ENCODE measurements around the gene GNG7.
"Not testable (repeated sequence)": the region's sequence is repeated elsewhere in the genome, so short reads cannot be mapped to it uniquely, and the experiment has no call there.

The GNG7 gene

GRCh38 chr19:2641332-2641698 lies 61.2 kb downstream of the GNG7 start:
- no peak for DNase-seq (ENCODE audit: low spot score)

DNA sequence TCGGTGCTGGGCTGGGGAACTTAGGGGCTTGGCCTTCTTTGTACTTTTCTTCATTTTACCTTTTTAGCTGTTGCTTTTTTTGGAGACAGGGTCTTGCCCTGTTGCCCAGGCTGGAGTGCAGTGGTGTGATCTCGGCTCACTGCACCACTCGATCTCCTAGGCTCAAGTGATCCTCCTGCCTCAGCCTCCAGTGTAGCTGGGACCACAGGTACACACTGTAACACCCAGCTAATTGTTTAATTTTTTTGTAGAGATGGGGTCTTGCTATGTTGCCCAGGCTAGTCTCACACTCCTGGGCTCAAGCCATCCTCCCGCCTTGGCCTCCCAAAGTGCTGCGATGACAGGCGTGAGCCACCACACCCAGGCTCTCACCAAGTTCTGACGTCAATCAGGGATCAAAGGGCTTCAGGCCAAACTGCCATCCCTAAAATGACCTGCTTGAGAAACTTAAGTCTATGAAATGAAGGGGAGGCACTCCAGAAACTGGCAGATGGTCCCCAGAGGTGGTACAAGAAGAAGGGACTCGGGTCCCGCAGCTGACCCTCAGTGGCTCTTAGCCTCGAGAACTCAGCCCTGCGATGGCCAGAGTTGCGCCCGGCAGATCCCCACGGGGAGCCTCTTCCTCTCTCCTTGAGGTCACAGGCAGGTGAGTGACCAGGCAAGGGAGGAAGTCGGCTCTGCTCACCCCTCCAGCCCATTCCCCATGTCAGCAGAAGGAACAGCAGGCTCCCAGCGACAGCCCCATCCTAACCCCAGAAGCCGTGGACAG lies 61.7 kb downstream of the GNG7 start:
- DNase-seq (ENCODE audit: low spot score) = no peak

- no peak for DNase-seq (ENCODE audit: low spot score)
These were observed 62.5 kb downstream of the GNG7 start for GRCh38 chr19:2639999-2640398.

- no peak for DNase-seq (ENCODE audit: low spot score)
These were observed 64.0 kb downstream of the GNG7 start for GRCh38 chr19:2638417-2638940.

- peak; percentile 32 for DNase-seq (ENCODE audit: low spot score)
These were observed 65.4 kb downstream of the GNG7 start for GRCh38 chr19:2636897-2637683.

GRCh38 chr19:2636141-2636896 lies 66.2 kb downstream of the GNG7 start:
- no peak for DNase-seq (ENCODE audit: low spot score)

- DNase-seq (ENCODE audit: low spot score) = no peak
These were observed 67.5 kb downstream of the GNG7 start for GRCh38 chr19:2634960-2635359.

DNA sequence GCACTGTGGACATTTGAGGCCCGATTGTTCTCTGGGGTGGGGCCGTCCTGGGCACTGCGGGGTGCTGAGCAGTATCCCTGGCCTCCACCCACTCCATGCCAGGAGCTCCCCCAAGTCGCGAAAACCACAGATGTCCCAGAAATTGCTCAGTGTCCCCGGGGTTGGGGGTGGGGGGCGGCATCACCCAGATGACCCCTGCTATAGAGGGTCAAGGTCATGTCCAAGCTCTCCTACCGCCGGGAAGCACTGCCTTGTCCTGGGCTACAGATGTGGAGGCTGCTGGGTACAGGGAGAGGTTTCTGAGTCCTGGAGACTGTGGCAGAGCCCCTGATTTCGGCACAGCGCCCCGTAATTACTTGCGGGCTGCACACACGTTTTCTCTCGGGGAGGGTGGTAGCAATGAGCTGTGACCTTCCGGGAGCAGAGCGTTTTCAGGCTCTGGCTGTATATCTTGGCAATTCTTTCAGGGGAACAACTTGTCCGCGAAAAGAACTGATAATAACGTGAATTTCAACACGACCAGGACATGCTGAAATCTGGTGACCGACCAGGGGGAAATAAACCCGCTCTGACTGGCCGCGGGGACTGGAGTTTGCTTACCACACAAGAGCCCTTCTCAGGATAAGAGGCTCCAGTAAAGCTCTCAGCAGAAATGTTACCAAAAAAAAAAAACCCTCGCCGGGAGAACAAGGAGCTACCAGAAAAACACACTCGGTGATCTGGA lies 68.1 kb downstream of the GNG7 start:
- no peak for DNase-seq (ENCODE audit: low spot score)

DNA sequence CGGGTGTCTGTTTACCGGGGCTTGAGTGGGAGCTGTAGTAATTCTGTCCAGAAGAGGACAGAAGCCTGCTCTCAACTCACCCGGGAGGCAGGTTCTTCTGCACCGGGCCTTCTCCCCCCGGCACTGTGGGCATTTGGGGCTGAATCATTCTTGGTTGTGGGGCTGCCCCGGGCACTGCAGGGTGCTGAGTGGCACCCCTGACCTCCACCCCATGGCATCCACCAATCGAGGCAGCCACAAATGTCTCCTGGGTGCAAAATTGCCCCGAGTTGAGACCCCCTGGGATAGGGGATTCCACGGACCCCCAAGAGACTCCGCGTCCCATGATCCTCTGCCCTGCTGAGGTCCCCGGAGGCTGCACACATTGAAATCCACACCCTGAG lies 68.8 kb downstream of the GNG7 start:
- DNase-seq (ENCODE audit: low spot score) = no peak

DNA sequence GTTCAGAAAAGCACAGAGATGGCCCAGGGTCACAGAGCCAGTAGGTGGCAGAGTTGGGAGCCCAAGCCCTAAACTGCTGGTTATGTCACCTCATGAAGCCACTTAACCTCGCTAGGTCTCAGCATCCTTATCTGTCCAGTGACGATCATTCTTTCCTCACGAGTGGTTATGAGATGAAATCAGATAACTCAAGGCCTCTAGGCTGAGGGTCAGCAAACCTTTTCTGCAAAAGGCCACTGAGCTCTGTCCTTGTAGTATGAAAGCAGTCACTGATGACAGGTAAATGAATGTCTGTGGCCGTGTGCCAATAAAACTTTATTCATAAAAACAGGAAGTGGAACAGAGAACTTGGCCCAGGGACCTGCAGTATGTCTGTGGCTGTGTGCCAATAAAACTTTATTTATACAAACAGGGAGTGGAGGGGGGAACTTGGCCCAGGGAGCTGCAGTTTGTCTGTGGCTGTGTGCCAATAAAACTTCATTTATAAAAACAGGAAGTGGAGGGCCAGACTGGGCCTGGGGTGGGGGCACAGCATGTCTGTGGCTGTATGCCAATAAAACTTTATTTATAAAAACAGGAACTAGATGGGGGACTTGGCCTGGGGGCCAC lies 71.2 kb downstream of the GNG7 start:
- DNase-seq (ENCODE audit: low spot score) = no peak

DNA sequence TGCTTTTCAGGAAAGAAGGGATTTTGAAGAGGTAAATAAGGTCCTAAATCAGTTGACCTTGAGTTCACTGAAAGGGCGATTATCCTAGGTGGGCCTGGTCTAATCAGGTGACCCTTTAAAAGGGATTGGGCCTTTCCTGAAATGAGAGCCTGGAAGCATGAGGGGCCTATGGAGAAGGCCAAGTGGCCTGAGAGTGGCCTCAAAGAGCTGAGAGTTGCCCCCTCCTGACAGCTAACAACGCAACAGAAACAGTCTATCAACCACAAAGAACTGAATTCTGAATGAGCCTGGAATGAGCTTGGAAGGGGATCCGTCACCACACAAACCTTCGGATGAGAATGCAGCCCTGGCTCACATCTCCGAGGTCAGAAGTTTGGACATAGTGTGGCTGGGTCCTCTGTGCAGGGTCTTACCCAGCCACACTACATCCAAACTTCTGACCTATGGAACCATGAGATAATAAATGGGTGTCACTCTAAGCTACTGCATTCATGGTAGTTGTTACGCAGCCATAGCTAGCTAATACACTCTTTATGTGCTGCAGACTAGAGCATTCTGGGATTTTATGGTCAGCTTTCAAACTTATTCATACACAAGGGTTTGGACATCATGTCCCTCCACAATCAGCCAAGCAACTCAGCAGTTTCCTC lies 72.0 kb downstream of the GNG7 start:
- DNase-seq (ENCODE audit: low spot score) = no peak

GRCh38 chr19:2629491-2630351 lies 72.8 kb downstream of the GNG7 start:
- no peak for DNase-seq (ENCODE audit: low spot score)

GRCh38 chr19:2628597-2628996 lies 73.9 kb downstream of the GNG7 start:
- no peak for DNase-seq (ENCODE audit: low spot score)

GRCh38 chr19:2627855-2628254 lies 74.6 kb downstream of the GNG7 start:
- no peak for DNase-seq (ENCODE audit: low spot score)

DNA sequence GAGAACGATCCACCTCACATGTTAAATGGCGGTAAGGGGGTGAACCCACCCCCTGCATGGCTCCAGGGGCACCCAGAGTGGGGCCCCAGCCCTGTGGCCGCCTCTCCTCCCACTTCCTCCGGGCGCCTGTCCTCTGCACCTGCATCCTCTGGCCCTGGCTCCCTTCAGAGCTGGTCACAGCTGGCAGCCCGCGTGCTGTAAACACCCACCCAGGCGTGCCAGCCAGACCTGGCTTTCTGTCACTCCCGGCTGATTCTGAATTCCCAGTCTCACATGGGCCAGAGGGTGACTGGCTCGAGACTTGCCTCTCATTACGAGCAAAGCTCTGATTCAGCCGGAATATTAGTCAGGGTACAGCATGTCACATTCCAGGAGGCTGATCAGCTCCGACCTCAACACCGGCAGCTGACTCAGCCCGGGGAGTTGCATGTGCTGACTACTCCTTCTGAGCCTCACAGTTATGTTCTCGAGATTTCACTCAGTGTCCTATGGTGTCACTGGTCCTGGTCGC lies 75.1 kb downstream of the GNG7 start:
- no peak for DNase-seq (ENCODE audit: low spot score)

DNA sequence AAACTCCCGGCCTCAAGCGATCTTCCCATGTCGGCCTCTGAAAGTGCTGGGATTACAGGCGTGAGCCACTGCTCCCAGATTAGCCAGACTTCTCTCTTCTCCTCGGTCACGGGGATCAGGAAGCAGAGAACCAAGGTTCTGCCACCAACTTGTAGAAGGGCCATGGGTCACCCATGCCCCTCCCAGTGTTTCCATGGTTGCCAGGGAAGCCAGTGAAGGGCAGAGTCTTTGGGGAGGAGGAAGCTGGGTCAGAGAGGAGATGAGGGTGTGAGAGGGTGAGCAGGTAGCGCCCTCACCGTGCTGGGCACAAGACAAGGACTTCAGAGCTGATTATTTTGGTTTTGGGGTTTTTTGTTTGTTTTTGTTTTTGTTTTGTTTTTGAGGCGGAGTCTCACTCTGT lies 77.1 kb downstream of the GNG7 start:
- DNase-seq (ENCODE audit: low spot score) = no peak

- no peak for DNase-seq (ENCODE audit: low spot score)
These were observed 77.9 kb downstream of the GNG7 start for GRCh38 chr19:2624537-2625091.

DNA sequence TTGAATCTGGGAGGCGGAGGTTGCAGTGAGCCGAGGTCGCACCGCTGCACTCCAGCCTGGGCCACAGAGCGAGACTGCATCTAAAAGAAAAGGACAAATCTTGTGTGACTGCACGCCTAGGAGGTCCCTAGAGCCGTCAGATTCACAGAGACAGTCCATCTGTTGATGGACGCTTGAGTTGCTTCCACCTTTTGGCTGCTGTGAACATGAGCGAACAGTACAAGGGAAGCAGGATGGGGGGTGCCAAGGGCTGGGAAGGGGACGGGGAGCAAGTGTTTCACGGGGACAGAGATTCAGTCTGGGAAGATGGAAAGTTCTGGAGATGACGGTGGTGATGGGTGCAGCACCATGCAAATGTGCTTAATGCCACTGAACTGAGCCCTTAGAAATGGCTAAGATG lies 78.7 kb downstream of the GNG7 start:
- DNase-seq (ENCODE audit: low spot score) = no peak

DNA sequence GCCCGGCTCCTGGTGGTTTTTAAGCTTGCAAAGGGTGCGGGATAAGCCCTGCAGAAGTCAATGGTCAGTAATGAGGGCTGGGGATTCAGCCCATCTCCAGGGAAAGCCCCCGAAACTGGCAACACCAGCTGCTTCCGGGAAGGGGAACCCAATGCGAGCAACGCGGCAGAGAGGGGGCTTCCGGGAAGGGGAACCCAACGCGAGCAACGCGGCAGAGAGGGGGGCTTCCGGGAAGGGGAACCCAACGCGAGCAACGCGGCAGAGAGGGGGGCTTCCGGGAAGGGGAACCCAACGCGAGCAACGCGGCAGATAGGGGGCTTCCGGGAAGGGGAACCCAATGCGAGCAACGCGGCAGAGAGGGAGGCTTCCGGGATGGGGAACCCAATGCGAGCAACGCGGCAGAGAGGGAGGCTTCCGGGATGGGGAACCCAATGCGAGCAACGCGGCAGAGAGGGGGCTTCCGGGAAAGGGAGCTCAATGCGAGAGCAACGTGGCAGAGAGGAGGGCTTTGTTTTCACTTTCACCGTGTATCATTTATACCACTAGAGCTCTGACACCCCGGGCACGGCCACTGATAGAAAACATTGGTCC lies 80.0 kb downstream of the GNG7 start:
- not testable (repeated sequence) for DNase-seq (ENCODE audit: low spot score)
